Astrocyte (in vitro differentiated cells and primary cell): ENCODE measurements around the gene NXT2. TPM values are rescaled to one million over a fixed set of nuclear protein-coding genes. Genes with fewer than 3 reads are reported as not detected.
A peak's percentile ranks its signal among the peaks of the same experiment; 100 is the strongest.

Experiments used
- DNase-seq: peaks from one replicate; pipeline ENCODE4 v3.0.0-alpha.2; 2010; ENCODE audit warnings: low read depth
- FAIRE-seq: peaks from 2 replicates; lab custom pipeline; 2011; peaks lifted over from hg19 to GRCh38; lab: Jason Lieb, UNC
- H2AFZ ChIP-seq: 2 replicates; pipeline ENCODE4 v1.6.0; 2012; ENCODE audit warnings: low read depth, low read length, inconsistent platforms
- H3K27ac ChIP-seq: 2 replicates; pipeline ENCODE4 v1.5.1; 2011; ENCODE audit warnings: low read depth, low read length, inconsistent platforms
- H3K27me3 ChIP-seq: 2 replicates; pipeline ENCODE4 v1.6.0; 2011; ENCODE audit warnings: low read length, inconsistent platforms; ENCODE audit not compliant: insufficient read depth
- H3K36me3 ChIP-seq: 2 replicates; pipeline ENCODE4 v1.5.1; 2011; ENCODE audit warnings: low read length, inconsistent platforms; ENCODE audit not compliant: insufficient read depth
- H3K4me1 ChIP-seq: 2 replicates; pipeline ENCODE4 v1.5.1; 2011; ENCODE audit warnings: low read length, inconsistent platforms; ENCODE audit not compliant: insufficient read depth
- H3K4me2 ChIP-seq: 2 replicates; pipeline ENCODE4 v1.6.0; 2012; ENCODE audit warnings: low read length, inconsistent platforms
- H3K4me3 ChIP-seq: 2 replicates; pipeline ENCODE4 v1.5.1; 2011; ENCODE audit warnings: low read depth, mild to moderate bottlenecking, low read length, inconsistent platforms; ENCODE audit not compliant: insufficient read depth
- H3K79me2 ChIP-seq: 2 replicates; pipeline ENCODE4 v1.6.0; 2012; ENCODE audit warnings: mild to moderate bottlenecking, low read length, inconsistent platforms; ENCODE audit not compliant: insufficient read depth
- H3K9ac ChIP-seq: 2 replicates; pipeline ENCODE4 v1.6.0; 2012; ENCODE audit warnings: mild to moderate bottlenecking, low read length, inconsistent platforms
- H3K9me3 ChIP-seq: 2 replicates; pipeline ENCODE4 v1.5.1; 2012; ENCODE audit warnings: low read depth, mild to moderate bottlenecking, low read length, inconsistent platforms; ENCODE audit not compliant: insufficient read depth
- H4K20me1 ChIP-seq: 2 replicates; pipeline ENCODE4 v1.6.0; 2012; ENCODE audit warnings: low read length, inconsistent platforms; ENCODE audit not compliant: insufficient read depth
- H3K27ac Mint-ChIP-seq: one replicate; pipeline ENCODE4 v1.8.0; 2021; ENCODE audit warnings: mild to moderate bottlenecking, mixed read lengths; ENCODE audit not compliant: unreplicated experiment
- H3K27me3 Mint-ChIP-seq: one replicate; pipeline ENCODE4 v1.8.0; 2021; ENCODE audit warnings: low read depth, mixed read lengths; ENCODE audit not compliant: unreplicated experiment
- H3K36me3 Mint-ChIP-seq: one replicate; pipeline ENCODE4 v1.8.0; 2021; ENCODE audit warnings: low read depth, mixed read lengths; ENCODE audit not compliant: unreplicated experiment
- H3K4me1 Mint-ChIP-seq: one replicate; pipeline ENCODE4 v1.8.0; 2021; ENCODE audit warnings: low read depth, mixed read lengths; ENCODE audit not compliant: unreplicated experiment
- H3K4me3 Mint-ChIP-seq: one replicate; pipeline ENCODE4 v1.8.0; 2021; ENCODE audit warnings: mild to moderate bottlenecking, moderate library complexity, mixed read lengths; ENCODE audit not compliant: unreplicated experiment
- H3K9me3 Mint-ChIP-seq: one replicate; pipeline ENCODE4 v1.8.0; 2021; ENCODE audit warnings: mild to moderate bottlenecking, mixed read lengths; ENCODE audit not compliant: unreplicated experiment
- EZH2 ChIP-seq: IDR thresholded peaks from 2 replicates; pipeline ENCODE4 v1.6.1; 2012; ENCODE audit warnings: mild to moderate bottlenecking, low read length, inconsistent platforms; ENCODE audit not compliant: insufficient read depth
- total RNA-seq: library from RNA; stranded (reverse); gene quantifications from 2 replicates; pipeline ENCODE4 v1.2.1, GENCODE V29; 2021
- TF ChIP-seq, protein P1 (sequence below): IDR thresholded peaks from 2 replicates; pipeline ENCODE4 v1.5.1; 2011; ENCODE audit warnings: low read depth, mild to moderate bottlenecking, inconsistent platforms, low read length, moderate library complexity; ENCODE audit not compliant: insufficient read depth

NXT2 gene
- total RNA-seq, 1 donor from 2014 or later, result 3.9 TPM

DNA sequence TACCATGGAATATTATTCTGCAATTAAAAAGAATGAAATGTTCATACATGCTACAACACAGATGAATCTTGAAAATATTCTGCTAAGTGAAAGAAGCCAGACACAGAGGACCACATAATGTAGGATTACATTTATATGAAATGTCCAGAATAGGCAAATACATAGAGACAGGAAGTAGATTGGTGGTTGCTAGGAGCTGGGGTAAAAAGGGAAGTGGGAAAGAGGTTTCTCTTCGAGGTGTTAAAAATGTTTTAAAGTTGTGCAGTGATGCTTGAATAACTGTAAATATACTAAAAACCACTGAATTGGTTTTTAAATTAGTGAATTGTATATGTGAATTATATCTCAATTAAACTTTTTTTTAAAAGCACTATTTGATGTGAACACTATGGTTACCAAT is 3.6 kb upstream of the NXT2 start:
- Histone ChIP-seq H3K4me2 (no peak overlapping the region), H3K36me3 (no peaks in the 10 kb centered on the region), H3K4me1 (no peaks in the 10 kb centered on the region), H4K20me1 (no peaks in the 10 kb centered on the region), H3K27ac (no peak overlapping the region), H3K9me3 (no peaks in the 10 kb centered on the region), H3K9ac (no peak overlapping the region), H2AFZ (no peak overlapping the region), H3K27me3 (no peaks in the 10 kb centered on the region), H3K4me3 (no peak overlapping the region), H3K79me2 (no peaks in the 10 kb centered on the region)
- H3K9me3 Mint-ChIP-seq, result no peaks in the 10 kb centered on the region
- peaks cover 2% of the 10 kb centered on the region for H3K4me1 Mint-ChIP-seq
- no peak overlapping the region for H3K27ac Mint-ChIP-seq
- FAIRE-seq (no peak), DNase-seq (no peak)
- TF ChIP-seq, protein P1, sequence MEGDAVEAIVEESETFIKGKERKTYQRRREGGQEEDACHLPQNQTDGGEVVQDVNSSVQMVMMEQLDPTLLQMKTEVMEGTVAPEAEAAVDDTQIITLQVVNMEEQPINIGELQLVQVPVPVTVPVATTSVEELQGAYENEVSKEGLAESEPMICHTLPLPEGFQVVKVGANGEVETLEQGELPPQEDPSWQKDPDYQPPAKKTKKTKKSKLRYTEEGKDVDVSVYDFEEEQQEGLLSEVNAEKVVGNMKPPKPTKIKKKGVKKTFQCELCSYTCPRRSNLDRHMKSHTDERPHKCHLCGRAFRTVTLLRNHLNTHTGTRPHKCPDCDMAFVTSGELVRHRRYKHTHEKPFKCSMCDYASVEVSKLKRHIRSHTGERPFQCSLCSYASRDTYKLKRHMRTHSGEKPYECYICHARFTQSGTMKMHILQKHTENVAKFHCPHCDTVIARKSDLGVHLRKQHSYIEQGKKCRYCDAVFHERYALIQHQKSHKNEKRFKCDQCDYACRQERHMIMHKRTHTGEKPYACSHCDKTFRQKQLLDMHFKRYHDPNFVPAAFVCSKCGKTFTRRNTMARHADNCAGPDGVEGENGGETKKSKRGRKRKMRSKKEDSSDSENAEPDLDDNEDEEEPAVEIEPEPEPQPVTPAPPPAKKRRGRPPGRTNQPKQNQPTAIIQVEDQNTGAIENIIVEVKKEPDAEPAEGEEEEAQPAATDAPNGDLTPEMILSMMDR, result no peak
- TF ChIP-seq EZH2, result no peak
- no peak overlapping the region for H3K4me3 Mint-ChIP-seq
- H3K27me3 Mint-ChIP-seq, result peaks cover 20% of the 10 kb centered on the region
- H3K36me3 Mint-ChIP-seq, result no peaks in the 10 kb centered on the region

DNA sequence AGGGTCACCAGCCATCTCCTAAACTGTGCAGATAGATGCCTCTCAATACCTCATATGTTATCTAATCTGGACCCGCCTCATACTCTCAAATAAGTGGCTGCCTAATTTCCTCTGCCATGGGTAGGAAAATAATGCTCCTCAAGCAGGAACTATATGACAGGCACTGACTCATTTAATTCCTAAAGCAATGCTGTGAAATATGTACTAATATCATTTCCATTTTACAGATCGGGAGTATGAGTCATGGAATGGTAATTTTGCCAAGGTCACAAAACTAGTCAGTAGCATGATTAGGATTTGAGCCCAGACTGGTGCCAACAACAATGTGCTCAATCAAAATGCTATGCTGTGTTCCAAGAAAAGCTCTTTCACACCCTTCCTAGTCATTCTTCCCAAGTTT is 3.0 kb upstream of the NXT2 start:
- Histone ChIP-seq H3K4me1 (no peaks in the 10 kb centered on the region), H3K27ac (no peak overlapping the region), H3K9ac (no peak overlapping the region), H3K4me2 (peak overlapping the region; percentile 8), H3K79me2 (no peaks in the 10 kb centered on the region), H2AFZ (no peak overlapping the region), H3K27me3 (no peaks in the 10 kb centered on the region), H3K36me3 (no peaks in the 10 kb centered on the region), H3K4me3 (no peak overlapping the region), H3K9me3 (no peaks in the 10 kb centered on the region), H4K20me1 (no peaks in the 10 kb centered on the region)
- peak; percentile 78 for FAIRE-seq
- peaks cover 2% of the 10 kb centered on the region for H3K4me1 Mint-ChIP-seq
- no peak overlapping the region for H3K4me3 Mint-ChIP-seq
- peaks cover 20% of the 10 kb centered on the region for H3K27me3 Mint-ChIP-seq
- no peaks in the 10 kb centered on the region for H3K9me3 Mint-ChIP-seq
- no peaks in the 10 kb centered on the region for H3K36me3 Mint-ChIP-seq
- no peak for TF ChIP-seq EZH2
- TF ChIP-seq, protein P1, result no peak
- no peak overlapping the region for H3K27ac Mint-ChIP-seq
- peak; percentile 4 for DNase-seq

DNA sequence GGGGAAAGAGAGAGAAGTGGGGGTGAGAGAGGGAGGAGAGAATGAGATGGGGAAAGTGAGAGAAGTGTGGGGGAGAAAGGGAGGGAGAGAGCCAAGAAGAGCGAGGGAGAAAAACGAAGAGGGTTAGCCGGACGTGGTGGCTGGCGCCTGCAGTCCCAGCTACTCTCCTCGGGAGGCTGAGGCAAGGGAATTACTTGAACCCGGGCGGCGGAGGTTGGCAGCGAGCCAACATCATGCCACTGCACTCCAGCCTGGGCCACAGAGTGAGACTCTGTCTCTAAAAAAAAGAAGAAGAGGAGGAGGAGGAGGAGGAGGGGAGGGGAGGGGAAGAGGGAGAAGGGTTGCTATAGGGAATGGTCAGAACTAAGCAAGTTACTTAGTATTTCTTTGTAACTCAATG is 1.7 kb upstream of the NXT2 start:
- no peak overlapping the region for H3K27ac ChIP-seq
- Mint-ChIP-seq H3K4me3 (no peak overlapping the region), H3K27me3 (peaks cover 20% of the 10 kb centered on the region), H3K9me3 (no peaks in the 10 kb centered on the region), H3K27ac (no peak overlapping the region), H3K4me1 (peaks cover 2% of the 10 kb centered on the region), H3K36me3 (no peaks in the 10 kb centered on the region)
- no peaks in the 10 kb centered on the region for H4K20me1 ChIP-seq
- no peaks in the 10 kb centered on the region for H3K9me3 ChIP-seq
- no peak overlapping the region for H3K9ac ChIP-seq
- no peaks in the 10 kb centered on the region for H3K36me3 ChIP-seq
- no peaks in the 10 kb centered on the region for H3K79me2 ChIP-seq
- no peak overlapping the region for H3K4me2 ChIP-seq
- H3K4me3 ChIP-seq, result no peak overlapping the region
- TF ChIP-seq EZH2, result no peak
- TF ChIP-seq, protein P1, result no peak
- no peaks in the 10 kb centered on the region for H3K4me1 ChIP-seq
- DNase-seq (no peak), FAIRE-seq (no peak)
- H2AFZ ChIP-seq, result no peak overlapping the region
- H3K27me3 ChIP-seq, result no peaks in the 10 kb centered on the region
